ELF-1 (cell line): Measurements from ENCODE around the gene TAS1R3.

Source experiments
- DNase-seq: peaks from one replicate; pipeline ENCODE4 v3.0.0-alpha.2; 2016; ENCODE audit warnings: low read depth, low spot score

TAS1R3 gene

DNA sequence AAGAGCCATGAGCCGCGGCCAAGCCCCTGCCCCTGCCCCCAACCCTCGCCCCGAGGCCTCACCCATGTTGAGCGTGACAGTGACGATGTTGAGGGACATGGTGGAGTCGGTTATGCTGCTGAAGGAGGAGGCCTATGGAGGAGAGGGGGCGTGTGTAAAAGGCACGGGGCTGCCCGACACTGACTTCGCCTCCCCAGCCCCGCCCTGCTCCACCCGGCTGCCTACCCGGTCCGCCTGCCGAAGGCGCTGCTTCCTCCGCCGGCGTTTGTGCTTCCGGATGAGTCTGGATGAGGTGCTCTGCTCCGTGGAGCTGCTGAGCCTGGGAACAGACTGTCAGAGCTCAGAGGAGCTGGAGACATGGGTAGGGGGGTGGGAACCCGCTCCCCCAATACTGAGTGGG is 9.1 kb downstream of the TAS1R3 start:
- no peak for DNase-seq

DNA sequence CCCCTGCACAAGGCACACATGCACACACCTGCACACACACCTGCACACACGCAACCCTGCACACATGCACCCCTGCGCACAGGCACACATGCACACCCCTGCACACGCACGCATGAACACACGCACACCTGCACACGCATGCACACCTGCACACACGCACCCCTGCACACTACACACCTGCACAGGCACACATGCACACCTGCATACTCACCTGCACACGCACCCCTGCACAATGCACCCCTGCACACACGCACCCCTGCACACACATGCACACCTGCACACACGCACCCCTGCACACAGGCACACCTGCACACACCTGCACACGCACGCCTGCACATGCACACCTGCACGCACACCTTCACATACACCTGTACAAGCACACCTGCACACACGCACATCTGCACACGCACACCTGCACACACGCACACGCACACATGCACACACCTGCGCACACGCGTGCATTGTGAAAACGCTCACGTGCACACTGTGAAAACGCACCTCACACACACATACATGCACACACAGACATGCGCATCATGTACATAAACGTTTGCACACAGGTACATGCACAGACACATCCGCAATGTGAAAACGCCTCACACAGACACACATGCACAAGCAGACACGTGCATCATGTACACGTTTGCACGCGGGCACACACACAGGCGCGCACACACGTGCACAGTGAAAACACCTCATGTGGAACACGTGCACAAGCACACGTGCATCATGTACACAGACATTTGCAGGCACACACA is 9.9 kb downstream of the TAS1R3 start:
- DNase-seq, result no peak

DNA sequence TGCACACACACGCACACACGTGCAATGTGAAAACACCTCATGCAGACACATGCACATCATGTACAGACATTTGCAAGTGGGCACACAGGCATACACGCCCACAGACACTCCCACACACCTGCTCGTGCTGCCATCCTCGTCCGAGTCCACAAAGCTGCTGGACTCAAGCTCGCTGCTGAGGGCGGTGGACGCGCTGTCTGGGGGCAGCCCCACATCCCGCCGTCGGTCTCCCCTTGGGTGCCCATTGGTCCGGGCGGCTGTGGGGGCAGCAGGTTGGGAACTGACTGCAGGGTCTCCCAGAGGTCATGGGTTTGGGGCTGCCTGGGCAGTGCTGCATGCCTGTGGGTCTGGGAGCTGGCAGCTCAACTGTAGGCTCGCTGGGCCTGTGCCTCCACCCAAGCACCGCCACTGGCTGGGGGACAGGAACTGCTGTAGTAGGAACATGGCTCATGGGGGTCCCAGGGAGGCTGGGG is 10.5 kb downstream of the TAS1R3 start:
- no peak for DNase-seq

DNA sequence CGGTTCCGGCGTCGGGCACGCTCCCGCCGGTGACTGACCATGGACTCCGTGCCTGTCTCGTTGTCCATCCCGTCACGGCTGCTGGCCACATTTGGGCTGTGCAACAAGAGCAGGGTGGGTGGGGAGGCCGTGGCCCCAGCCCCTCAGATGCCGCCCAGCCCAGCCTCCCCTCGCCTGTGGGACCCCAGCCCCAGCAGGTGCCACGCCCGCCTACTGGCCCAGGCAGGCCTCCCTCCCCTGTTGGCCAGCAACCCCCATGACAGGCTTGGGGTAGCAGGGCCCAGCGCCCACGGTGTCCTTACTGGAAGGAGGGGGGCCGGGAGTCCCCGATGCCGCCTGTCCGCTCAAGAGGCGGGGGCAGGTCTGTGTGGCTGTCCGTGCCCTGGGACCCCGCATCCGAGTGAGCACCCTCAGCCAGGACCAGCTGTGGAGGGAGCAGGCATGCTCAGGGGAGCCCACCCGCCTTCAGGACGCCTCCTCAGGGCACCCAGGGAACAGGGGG is 11.0 kb downstream of the TAS1R3 start:
- DNase-seq, result no peak

DNA sequence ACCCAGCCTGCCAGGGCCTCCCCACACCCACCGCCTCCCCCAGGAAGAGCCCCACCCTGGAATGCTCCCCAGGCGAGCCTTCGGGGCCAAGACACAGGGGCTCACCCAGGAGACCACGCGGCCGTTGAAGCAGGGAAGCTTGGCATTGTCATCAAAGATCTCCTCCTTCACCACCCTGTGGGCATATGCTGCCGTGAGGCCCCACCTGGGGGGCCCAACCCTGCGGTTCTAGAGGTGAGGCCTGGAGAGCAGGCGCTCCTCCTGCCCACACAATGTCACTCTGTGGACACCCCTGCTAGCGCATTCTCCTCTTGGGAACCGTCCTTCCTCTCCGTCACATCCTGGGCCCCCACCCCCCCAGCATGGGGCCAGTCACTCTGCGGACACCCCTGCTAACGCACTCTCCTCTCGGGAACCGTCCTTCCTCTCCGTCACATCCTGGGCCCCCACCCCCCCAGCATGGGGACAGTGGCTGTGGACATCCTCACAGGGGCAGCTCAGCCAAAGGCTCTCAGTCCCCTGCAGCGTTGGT is 11.6 kb downstream of the TAS1R3 start:
- no peak for DNase-seq

DNA sequence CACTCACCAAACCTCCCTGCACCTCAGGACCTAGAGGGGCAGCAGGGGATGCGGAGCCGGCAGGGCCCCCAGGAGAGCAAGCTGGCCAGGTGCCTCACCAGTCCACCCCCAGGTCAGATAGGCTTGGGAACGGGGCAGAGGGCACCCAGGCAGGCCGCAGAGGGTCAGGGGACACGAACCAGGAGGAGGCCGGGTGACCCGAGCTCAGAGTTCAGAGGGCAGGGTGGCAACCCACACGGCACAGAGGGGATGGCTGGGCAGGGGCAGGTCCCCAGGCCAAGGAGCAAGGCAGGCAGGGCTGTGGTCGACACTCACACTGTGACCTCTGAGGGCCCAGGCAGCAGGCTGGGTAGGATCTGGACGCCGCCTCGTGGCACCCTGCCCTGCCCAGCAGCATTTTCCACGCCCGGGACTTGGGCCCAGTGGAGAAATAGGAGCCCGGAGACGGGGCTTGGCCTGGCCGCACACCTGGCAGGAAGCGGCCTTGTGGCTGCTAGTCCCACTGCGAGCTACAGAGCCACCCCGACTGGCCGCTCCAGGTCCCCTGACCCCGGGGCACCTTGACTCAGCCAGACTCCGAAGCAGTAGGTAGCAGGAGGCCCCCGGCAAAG is 12.8 kb downstream of the TAS1R3 start:
- no peak for DNase-seq

DNA sequence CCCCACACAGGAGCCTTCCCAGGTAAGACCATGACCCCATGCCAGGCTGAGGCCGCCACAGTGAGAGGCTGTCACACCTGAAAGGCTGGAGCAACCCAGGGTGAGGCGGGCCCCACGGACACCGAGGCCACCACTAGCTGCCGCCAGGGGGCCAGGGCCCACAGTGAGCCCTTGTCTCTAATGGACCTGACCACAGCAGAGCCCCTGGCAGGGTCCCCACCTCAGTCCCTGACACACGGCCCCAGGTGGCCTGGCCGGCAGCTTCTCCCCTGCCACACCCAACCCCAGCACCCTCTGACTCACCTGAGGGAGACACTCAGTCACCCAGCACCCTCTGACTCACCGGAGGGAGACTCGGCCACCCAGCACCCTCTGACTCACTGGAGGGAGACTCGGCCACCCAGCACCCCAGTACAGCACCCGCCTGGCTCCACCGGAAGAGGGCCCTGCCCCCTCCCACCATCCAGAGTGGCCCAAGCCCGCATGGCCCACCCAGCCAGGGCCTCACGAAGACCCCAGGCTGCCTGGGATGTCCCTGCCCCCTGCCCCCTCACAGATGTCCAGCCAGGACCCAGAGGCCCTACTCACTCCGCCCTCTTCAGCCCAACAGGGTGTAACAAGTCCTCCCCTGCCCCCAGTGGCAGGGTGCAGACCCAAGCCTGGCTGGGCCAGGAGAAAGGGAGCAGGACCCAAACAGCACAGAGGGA is 13.7 kb downstream of the TAS1R3 start:
- no peak for DNase-seq

DNA sequence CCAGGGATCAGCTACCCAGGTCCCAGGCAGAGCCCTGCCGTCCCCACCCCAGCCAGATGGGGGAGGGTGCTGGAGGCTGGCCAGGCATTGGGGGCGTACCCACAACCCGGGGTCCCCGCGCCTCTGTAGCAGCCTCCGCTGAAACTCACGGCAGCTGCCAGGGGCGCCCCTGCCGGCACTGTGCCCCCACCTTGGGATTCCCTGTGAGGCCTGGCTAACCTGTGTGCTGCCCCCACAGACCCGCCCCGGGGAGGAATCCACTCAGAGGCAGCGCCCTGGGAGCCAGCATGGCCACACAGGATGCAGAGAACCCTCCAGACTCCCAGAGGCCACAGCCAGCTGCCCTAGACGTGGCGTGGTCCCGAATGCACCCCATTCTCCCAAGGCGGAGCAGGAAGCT is 14.3 kb downstream of the TAS1R3 start:
- DNase-seq, result no peak

DNA sequence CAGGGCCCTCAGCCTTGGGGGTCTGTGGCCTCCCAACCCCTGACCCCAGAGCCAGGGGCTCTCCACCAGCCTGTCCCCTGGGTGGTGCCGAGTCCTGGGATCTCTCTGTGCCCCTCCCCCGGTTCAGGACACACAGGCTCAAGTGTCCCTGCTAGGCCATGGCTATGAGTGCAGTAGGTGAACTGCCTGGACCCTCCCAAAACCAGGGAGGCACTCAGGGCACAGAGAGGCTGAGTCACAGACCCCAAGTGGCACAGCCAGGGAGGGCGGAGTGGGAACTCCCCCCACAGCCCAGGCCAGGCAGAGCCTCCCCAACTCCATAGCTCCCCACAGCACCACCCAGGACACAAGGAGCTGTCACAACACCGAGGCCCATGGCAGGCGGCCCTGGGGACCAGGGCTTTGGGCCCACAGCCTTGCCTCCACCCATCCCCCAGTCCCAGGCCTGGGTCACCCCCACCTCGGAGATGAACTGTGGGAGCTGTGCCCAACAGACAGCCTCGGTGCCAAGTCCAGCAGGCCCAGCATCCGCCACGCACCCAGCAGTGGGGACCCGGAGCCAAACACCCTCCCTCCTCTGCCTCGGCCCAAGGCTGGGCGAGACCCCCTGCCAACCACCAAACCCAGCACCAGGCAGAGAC is 14.9 kb downstream of the TAS1R3 start:
- DNase-seq, result no peak

DNA sequence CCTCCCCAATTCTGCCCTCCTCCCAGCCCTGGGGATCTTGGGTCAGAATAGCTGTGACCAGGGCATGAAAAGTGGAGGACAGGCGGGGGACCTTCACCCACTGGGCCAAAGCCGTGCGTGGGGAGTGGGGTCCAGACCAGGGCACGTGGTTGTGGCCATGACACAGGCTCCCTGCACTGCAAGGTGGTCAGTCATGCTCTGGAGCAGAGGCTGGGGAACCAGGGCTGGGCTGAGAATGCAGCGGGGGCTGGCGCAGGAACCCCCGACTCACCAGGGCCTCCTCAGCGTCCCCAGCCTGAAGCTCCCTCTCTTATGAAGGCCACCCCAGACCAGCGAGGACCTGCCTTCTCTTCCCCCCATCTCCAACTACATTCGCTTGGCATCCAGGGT is 15.4 kb downstream of the TAS1R3 start:
- DNase-seq, result no peak

DNA sequence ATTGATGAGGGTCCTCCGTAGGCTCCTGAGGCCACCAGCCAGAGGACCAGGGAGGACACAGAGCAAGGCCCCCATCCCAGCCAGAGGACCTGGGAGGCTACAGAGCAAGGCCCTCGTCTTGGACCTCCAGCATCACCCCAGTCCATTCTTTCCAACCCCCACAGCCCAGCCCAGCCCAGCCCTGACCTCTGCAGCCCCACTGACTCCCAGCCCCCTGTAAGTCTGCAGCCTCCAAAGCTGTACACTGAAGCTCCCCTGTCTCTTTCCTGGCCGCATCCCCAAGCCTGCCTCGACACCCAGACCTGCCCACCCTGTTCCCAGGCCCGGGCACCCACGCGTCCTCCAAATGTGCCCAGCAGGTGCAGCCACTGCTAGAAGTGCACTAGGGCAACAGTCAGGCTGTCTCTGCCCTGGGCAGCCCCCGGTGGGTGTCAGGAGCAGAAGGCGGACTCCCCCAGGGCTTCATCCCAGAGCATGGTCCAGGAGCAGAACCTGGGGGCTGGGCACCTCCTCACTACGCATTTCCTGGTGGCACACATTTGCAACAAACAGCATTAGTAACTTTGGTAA is 16.0 kb downstream of the TAS1R3 start:
- DNase-seq, result no peak

DNA sequence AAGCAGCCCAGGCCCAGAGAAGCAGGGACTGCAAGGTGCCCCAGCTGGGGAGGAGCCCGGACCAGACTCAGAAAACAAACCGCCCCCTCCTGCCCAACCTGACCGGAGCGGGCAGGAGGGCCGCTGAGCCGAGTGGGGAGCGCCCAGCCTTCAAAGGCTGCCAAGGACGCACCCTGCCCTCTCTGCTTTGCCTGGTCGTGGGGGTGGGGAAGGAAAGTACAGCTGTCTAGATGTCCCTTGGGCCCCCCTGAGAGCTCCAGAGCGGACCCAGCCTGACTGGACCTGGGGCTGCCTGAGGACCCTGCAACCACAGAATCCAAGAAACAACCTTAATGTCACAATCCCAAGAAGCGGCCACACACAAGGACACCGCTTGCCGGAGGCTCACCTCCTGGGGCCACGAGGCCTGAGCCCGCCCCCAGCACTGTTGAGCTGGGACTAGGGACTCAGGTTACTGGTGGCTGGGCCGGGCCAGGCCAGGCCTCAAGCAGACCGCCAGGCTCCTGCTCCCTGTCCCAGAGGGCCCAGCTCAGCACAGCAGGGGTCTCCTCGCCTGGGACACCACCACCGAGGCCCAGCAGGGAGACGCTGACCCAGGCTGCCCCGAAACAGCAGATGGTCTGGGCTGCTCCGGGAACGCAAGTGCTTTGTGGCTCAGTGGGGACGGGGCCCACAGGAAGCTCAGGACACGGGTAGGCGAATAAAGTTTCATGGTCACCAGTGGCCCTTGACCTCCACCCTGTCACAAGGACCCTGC is 16.8 kb downstream of the TAS1R3 start:
- DNase-seq, result peak; percentile 85

DNA sequence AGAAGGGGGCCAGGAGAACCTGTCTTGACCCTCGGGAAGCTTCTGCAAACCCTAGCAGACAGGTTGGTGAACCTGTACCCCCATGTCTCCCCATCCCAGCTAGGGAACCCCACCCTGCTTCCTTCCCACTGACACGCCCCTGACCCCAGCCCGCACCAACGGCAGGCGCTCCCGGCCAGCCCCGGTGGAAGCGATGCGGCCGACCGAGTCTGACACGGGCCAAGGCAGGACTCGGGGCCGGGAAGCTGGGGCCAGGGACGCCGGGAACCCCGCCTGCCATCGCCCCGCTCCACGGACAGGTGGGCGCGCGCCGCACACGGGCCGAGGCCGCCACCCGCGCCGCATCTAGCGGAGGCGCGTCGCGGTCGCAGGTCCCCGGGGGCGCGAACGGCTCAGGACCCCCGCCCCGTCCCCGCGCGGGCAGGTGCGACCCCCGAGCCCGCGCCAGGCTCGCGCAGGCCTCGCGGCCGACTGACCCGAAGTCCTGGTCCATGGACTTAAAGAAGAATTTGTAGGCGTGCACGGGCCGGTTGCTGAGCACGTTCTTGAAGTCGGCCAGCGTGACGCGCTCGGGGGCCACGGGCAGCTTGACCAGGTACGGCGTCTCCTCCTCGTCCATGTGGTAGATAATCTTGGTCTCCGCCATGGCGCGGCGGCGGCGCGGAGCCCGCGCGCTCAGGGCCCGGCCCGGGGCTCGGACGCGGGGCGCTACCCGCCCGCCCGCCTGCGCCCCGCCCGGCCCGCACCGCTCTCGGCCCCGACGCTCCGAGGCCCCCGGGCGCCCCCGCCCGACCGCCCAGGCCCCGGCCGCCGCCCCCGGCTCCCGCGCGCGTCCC is 17.6 kb downstream of the TAS1R3 start:
- no peak for DNase-seq

DNA sequence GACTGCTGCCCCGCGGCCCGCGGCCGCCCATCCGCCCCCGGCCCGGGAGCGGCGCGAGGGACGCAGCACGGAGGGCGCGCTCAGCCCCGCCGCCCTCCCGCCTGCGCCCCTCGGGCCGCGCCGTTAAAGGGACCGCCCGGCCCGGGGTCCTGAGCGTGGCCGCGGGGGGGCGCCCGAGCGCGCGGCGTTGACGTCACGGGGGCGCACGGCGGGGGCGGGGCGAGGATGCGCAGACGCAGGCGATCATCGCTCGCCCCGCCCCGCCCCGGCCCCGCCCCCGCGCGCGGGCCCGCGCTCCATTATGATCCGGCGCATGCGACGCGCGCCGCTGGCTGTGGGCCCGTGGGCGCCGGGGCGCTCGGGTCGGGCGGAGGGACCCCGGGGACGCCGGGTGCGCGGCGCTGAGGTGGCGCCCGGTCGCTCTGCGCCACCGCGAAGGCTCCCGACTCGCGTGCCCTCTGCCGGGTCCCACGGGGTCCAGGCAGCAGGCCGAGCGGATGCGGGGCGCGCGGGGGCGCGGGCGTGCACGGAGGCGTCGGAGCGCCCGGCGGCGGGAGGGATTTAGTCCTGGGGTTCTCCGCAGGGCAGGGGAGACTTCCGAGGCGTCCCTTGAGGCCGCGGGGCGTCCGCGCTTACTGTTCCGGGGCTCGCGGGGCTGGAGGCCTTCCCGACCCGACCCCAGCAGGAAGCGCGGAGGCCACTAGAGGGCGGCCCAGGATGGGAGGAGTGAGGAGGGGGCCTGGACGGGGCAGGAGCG is 18.4 kb downstream of the TAS1R3 start, which contains the start of gene DVL1:
Gene DVL1, minus strand, starts transcription at position 163 of the 757 bp plus-strand sequence. CDS start 353 bp downstream, outside the sequence.
- peak; percentile 72 for DNase-seq

DNA sequence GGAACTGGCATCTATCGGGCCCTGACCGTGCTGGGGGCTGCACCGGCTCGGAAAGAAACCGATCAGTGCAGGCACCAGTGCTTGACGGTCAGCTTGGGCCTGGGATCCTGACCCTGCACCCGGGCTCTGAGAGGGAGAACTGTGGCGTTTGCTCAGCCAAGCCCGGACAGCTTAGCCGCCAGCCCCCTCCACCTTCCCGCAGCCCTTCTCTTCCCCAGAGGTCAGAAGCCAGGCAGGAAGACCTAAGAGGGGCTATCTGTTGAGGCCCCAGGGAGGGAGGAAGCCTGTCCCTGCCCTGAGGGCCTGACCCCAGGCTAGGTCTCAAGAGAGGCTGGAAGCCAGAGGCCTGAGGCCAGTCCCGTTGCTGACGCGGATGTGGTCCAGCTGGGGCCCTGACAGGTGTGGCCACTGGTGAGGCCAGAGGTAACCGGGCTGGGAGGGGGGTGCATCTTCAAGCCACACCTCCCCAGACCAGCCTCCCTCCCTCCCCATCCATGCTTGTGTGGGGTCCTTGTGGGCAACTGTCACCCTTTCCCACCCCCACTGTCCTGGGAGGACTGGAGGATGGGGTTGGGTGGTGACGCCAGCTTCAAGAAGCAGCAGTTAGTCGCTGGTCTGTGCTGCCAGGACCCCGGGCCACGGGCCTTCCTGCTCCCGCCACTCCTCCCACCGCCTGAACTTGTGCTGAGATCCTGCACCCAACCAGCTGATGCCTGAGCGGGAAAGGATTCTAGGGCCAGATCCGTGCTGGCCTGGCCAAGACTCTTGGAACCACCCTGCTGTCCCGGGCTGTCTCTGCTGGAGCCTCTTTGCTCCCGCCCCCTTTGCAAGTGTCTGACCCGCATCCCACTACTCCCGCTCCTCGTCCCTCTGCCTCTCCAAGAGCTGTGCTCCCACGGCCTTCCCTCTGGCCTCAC is 20.7 kb downstream of the TAS1R3 start:
- peak; percentile 58 for DNase-seq

DNA sequence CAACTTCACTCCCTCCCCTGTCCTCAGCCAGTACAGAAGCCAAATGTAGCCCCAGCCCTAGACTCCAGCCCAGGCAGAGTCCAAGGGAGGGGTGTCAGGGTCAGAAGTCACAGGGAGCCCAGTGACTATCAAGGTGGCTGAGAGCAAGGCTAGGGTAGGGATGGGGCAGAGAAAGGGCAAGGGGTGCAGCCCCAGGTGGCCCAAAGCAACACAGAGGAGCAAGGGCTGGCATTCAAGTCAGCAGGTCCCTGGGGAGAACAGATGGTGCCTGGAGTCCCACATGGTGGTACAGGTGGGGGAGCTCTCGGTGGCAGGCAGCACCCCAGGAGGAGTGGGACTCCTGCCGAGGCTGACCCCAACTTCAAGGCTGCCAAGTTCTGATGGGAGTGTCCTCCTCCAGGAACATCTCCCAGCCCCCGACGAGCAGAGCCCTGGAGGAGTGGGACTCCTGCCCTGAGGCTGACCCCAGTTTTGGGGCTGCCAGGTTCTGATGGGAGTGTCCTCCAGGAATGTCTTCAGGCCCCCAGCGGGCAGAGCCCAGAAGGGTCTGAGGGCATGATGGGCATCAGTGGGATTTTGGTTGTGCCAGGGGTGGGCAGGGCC is 21.8 kb downstream of the TAS1R3 start:
- DNase-seq, result no peak

DNA sequence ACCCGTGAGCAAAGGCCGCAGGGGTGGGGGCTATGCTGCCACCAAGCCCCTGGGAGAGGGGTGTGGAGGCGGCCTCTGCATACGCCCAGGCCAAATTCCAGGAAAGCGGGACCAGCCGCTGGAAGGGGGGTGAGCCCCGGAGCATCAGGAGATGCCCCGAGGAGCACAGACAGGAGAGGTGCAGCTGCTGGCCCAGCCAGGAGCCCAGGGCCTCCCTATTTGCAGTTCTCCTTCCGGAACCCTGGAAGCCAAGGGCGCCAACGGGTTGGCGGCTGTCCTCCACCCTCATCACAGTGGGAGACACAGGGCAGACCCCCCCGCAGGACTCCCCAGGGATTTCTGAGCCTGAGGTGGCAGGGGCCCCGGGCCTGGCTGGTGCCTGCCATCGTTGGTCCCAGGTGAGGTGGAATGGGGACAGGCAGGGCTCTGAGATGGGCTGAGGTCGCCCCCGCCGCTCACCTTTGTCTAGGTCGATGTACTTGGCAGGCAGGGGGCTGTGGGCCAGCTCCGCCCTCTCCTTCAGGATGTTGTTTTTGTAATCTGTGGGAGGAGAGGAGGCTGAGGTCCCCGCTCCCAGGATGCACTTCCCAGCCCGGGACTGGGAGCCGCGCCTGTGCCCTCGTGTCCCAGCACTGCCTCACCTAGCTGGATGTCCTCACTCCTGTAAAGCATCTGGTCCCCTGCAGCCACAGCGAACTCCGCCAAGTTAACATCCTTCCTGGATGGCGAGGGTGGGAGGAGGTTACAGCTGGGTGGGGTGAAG is 22.5 kb downstream of the TAS1R3 start:
- DNase-seq, result peak; percentile 82
